HCT116 (cell line): ENCODE results near the gene CARD18. TPM values are rescaled to one million over a fixed set of nuclear protein-coding genes. Genes with fewer than 3 reads are reported as not detected.

Source experiments
- ATAC-seq: fragments of 200-7000 bp; cut with Tn5 transposase; 2 replicates; pipeline ENCODE4 v1.9.1; 2020; ENCODE audit warnings: mild to moderate bottlenecking, moderate library complexity
- BruUV-seq: library from RNA; stranded (reverse); fragments of 400-500 nt; replicated peaks from 2 replicates; lab custom pipeline; 2021; lab: Mats Ljungman, UMichigan
- CTCF ChIA-PET: fragments of 300-600 bp; sonication (Branson Sonifier 250); formaldehyde crosslinking; loops from one replicate; lab custom pipeline; 2021; ENCODE audit warnings: antibody characterized with exemption; lab: Charles Lee
- POLR2A ChIA-PET: fragments of 300-600, 350-600 bp; sonication (Branson Sonifier 250); formaldehyde crosslinking; loops from one replicate; lab custom pipeline; 2021; ENCODE audit warnings: antibody characterized with exemption; lab: Charles Lee
- RAD21 ChIA-PET, 2 experiments: fragments of 300-600 bp; sonication (Branson Sonifier 250); formaldehyde crosslinking; loops; one replicate each; lab custom pipeline; 2023; ENCODE audit warnings: low total read pairs in 2 of 2; ENCODE audit not compliant: uncharacterized antibody in 2 of 2, unreplicated experiment in 2 of 2, low non-redundant PET in 1 of 2; lab: Charles Lee
- DNase-seq: peaks from one replicate; pipeline ENCODE4 v3.0.0-alpha.2; 2010; ENCODE audit warnings: low read depth, low spot score
- H2AFZ ChIP-seq: fragments of 200-600 bp; shearing (Covaris generic), sonication (generic); 2 replicates; pipeline ENCODE4 v1.6.1; 2017; ENCODE audit warnings: low read depth, mixed run types, mixed read lengths, antibody characterized with exemption, low read length; ENCODE audit not compliant: poor library complexity, severe bottlenecking
- H3K27ac ChIP-seq: 2 replicates; pipeline ENCODE4 v1.5.1; 2012; ENCODE audit warnings: low read depth, low read length
- H3K27me3 ChIP-seq: fragments of 200-600 bp; sonication (generic); 2 replicates; pipeline ENCODE4 v1.6.1; 2016; ENCODE audit warnings: mixed run types, low read length, mixed read lengths; ENCODE audit not compliant: insufficient read depth
- H3K36me3 ChIP-seq, 2 experiments: fragments of 200-500 bp in 1 of 2; fragments of 200-600 bp in 1 of 2; sonication (Bioruptor generic) in 1 of 2; sonication (generic) in 1 of 2; 2 replicates each; pipeline versions ENCODE4 v1.5.1 to v1.6.1; 2014 to 2016; ENCODE audit warnings: low read length in 2 of 2, inconsistent platforms in 1 of 2, mixed read lengths in 1 of 2, mixed run types in 1 of 2; ENCODE audit not compliant: insufficient read depth in 2 of 2, control insufficient read depth in 1 of 2
- H3K4me1 ChIP-seq, 2 experiments: fragments of 200-600 bp in 1 of 2; sonication (generic) in 1 of 2; 2 replicates each; pipeline versions ENCODE4 v1.5.1 to v1.6.1; 2012 to 2017; ENCODE audit warnings: low read length in 2 of 2, inconsistent platforms in 1 of 2, mild to moderate bottlenecking in 1 of 2, mixed read lengths in 1 of 2, mixed run types in 1 of 2, moderate library complexity in 1 of 2; ENCODE audit not compliant: insufficient read depth in 2 of 2, control insufficient read depth in 1 of 2
- H3K4me2 ChIP-seq: fragments of 200-600 bp; sonication (generic); 2 replicates; pipeline ENCODE4 v1.6.1; 2017; ENCODE audit warnings: mixed run types, low read length, mixed read lengths
- H3K4me3 ChIP-seq, 2 experiments: fragments of 200-600 bp in 1 of 2; sonication (generic) in 1 of 2; replicated peaks in 1 of 2; 2 replicates each; pipeline ENCODE4 v1.5.1; 2011 to 2016; ENCODE audit warnings: low read length in 2 of 2, control low read depth in 1 of 2, low read depth in 1 of 2, mild to moderate bottlenecking in 1 of 2, mixed read lengths in 1 of 2, mixed run types in 1 of 2
- H3K79me2 ChIP-seq: fragments of 200-600 bp; sonication (generic); 2 replicates; pipeline ENCODE4 v1.6.1; 2017; ENCODE audit warnings: mild to moderate bottlenecking, mixed run types, low read length, moderate library complexity, mixed read lengths; ENCODE audit not compliant: insufficient read depth
- H3K9ac ChIP-seq: fragments of 200-600 bp; sonication (generic); 2 replicates; pipeline ENCODE4 v1.6.1; 2016; ENCODE audit warnings: low read length, mixed read lengths
- H3K9me2 ChIP-seq: fragments of 200-600 bp; sonication (generic), shearing (Covaris generic); 2 replicates; pipeline ENCODE4 v1.6.1; 2017; ENCODE audit warnings: mixed run types, mild to moderate bottlenecking, moderate library complexity; ENCODE audit not compliant: insufficient read depth
- H3K9me3 ChIP-seq, 2 experiments: fragments of 200-500 bp in 1 of 2; fragments of 200-600 bp in 1 of 2; sonication (Bioruptor generic) in 1 of 2; sonication (generic) in 1 of 2; 2 replicates each; pipeline ENCODE4 v1.6.1; 2014 to 2017; ENCODE audit warnings: low read length in 2 of 2, mixed read lengths in 2 of 2, inconsistent platforms in 1 of 2, low read depth in 1 of 2, mild to moderate bottlenecking in 1 of 2, mixed run types in 1 of 2, moderate library complexity in 1 of 2; ENCODE audit not compliant: control insufficient read depth in 1 of 2, insufficient read depth in 1 of 2
- H4K20me1 ChIP-seq: fragments of 200-600 bp; sonication (generic), shearing (Covaris generic); 2 replicates; pipeline ENCODE4 v1.6.1; 2017; ENCODE audit warnings: mixed run types, mild to moderate bottlenecking, moderate library complexity; ENCODE audit not compliant: insufficient read depth
- ATF3 ChIP-seq: IDR thresholded peaks from 2 replicates; pipeline ENCODE4 v1.6.1; 2012
- CEBPB ChIP-seq: IDR thresholded peaks from 2 replicates; pipeline ENCODE4 v1.6.1; 2012; ENCODE audit warnings: low read depth
- EGR1 ChIP-seq: IDR thresholded peaks from 2 replicates; pipeline ENCODE4 v1.6.1; 2012; ENCODE audit warnings: low read depth
- ELF1 ChIP-seq: IDR thresholded peaks from 2 replicates; pipeline ENCODE4 v1.6.1; 2012; ENCODE audit warnings: low read depth, borderline replicate concordance
- EZH2phosphoT487 ChIP-seq: fragments of 200-600 bp; IDR thresholded peaks from 2 replicates; pipeline ENCODE4 v1.6.1; 2018; ENCODE audit warnings: antibody characterized with exemption, borderline replicate concordance
- FOSL1 ChIP-seq: IDR thresholded peaks from 2 replicates; pipeline ENCODE4 v1.6.1; 2012; ENCODE audit warnings: low read depth
- JUND ChIP-seq: IDR thresholded peaks from 2 replicates; pipeline ENCODE4 v1.6.1; 2012
- MAX ChIP-seq: IDR thresholded peaks from 2 replicates; pipeline ENCODE4 v1.6.1; 2012
- POLR2AphosphoS5 ChIP-seq: IDR thresholded peaks from 2 replicates; pipeline ENCODE4 v1.6.1; 2011; ENCODE audit warnings: mild to moderate bottlenecking, low read depth, low read length, moderate library complexity
- RAD21 ChIP-seq: IDR thresholded peaks from 2 replicates; pipeline ENCODE4 v1.6.1; 2012; ENCODE audit warnings: low read depth, mild to moderate bottlenecking
- SIN3A ChIP-seq: IDR thresholded peaks from 2 replicates; pipeline ENCODE4 v1.6.1; 2012; ENCODE audit warnings: low read depth
- SP1 ChIP-seq: IDR thresholded peaks from 2 replicates; pipeline ENCODE4 v1.6.1; 2012; ENCODE audit warnings: low read depth
- SRF ChIP-seq: IDR thresholded peaks from 2 replicates; pipeline ENCODE4 v1.6.1; 2012; ENCODE audit warnings: low read depth
- TCF7L2 ChIP-seq: IDR thresholded peaks from 2 replicates; pipeline ENCODE4 v1.7.0; 2011; ENCODE audit warnings: borderline replicate concordance, inconsistent platforms; ENCODE audit not compliant: insufficient read depth, insufficient read length; ENCODE audit errors: extremely low read depth
- ZBTB33 ChIP-seq: IDR thresholded peaks from 2 replicates; pipeline ENCODE4 v1.6.1; 2011; ENCODE audit warnings: mild to moderate bottlenecking, low read length, moderate library complexity; ENCODE audit not compliant: insufficient replicate concordance; ENCODE audit errors: extremely low read depth
- ZNF274 ChIP-seq: fragments of 200-500 bp; sonication (Bioruptor generic); IDR thresholded peaks from 2 replicates; pipeline ENCODE4 v1.6.1; 2014; ENCODE audit warnings: mild to moderate bottlenecking, low read depth, low read length, inconsistent platforms
- intact Hi-C: fragments of 100-400 bp; cut with micrococcal nuclease; formaldehyde crosslinking; loops from 2 replicates; pipeline ENCODE4 v1.10.0; 2022
- total RNA-seq: library from RNA; stranded (reverse); gene quantifications from one replicate; pipeline ENCODE4 v1.2.1, GENCODE V29; 2021; ENCODE audit not compliant: unreplicated experiment

CARD18 gene
- total RNA-seq, 1 experiment from 2014 or later = not detected

GRCh38 chr11:105109321-105109720 is 30.2 kb downstream of the CARD18 start:
- Histone ChIP-seq H2AFZ (no peak overlapping the region), H3K9me3 (no peaks in the 10 kb centered on the region), H4K20me1 (no peaks in the 10 kb centered on the region), H3K79me2 (no peaks in the 10 kb centered on the region), H3K27ac (no peak overlapping the region), H3K9me2 (no peaks in the 10 kb centered on the region), H3K36me3 (no peaks in the 10 kb centered on the region), H3K9ac (no peak overlapping the region), H3K27me3 (no peaks in the 10 kb centered on the region), H3K4me1 (no peaks in the 10 kb centered on the region), H3K4me2 (no peak overlapping the region), H3K4me3 (no peak overlapping the region)
- no peak for TF ChIP-seq RAD21
- TF ChIP-seq SIN3A = no peak
- no peak for TF ChIP-seq ELF1
- TF ChIP-seq SP1 = no peak
- TF ChIP-seq ZNF274 = no peak
- no peak for TF ChIP-seq CEBPB
- no peak for TF ChIP-seq EZH2phosphoT487
- TF ChIP-seq ATF3 = no peak
- TF ChIP-seq SRF = no peak
- no peak for TF ChIP-seq JUND
- no peak for TF ChIP-seq ZBTB33
- no peak for TF ChIP-seq FOSL1
- no peak for TF ChIP-seq TCF7L2
- TF ChIP-seq MAX = no peak
- no peak for TF ChIP-seq POLR2AphosphoS5
- no peak for TF ChIP-seq EGR1
- ATAC-seq = no peak
- intact Hi-C loops = no loop called here
- CTCF ChIA-PET = no interaction called here
- BruUV-seq = no TSS peak
- RAD21 ChIA-PET = no interaction called here
- no peak for DNase-seq
- POLR2A ChIA-PET = no interaction called here
